DLD1 (cell line): ENCODE results near the gene KRT4.
"Not testable (repeated sequence)": the region's sequence is repeated elsewhere in the genome, so short reads cannot be mapped to it uniquely, and the experiment has no call there.

ENCODE experiments used
- in situ Hi-C: cut with HindIII; loops from 2 replicates; pipeline ENCODE4 v1.10.0; 2017; ENCODE audit warnings: low sequenced_read_pairs

KRT4 gene

GRCh38 chr12:52779914-52780313 lies 34.0 kb downstream of the KRT4 start:
- in situ Hi-C loops = loop anchor here (5.0 kb wide), 1 partner anchor 73 kb away; no protein-coding TSS in a partner anchor

- in situ Hi-C loops = no loop called here
Measured at GRCh38 chr12:52778833-52779232, 35.1 kb downstream of the KRT4 start.

- in situ Hi-C loops = no loop called here
Measured at GRCh38 chr12:52777566-52777965, 36.4 kb downstream of the KRT4 start.

GRCh38 chr12:52776913-52777395 lies 37.0 kb downstream of the KRT4 start, which contains the start of gene KRT76:
KRT76 (minus strand) TSS chr12:52777345; CDS start chr12:52777291, 54 bp downstream.
- in situ Hi-C loops = no loop called here

- in situ Hi-C loops = no loop called here
Measured at GRCh38 chr12:52776435-52776834, 37.5 kb downstream of the KRT4 start.

GRCh38 chr12:52774629-52775250 lies 39.2 kb downstream of the KRT4 start:
- in situ Hi-C loops = no loop called here

GRCh38 chr12:52772772-52773171 lies 41.1 kb downstream of the KRT4 start:
- in situ Hi-C loops = no loop called here

- in situ Hi-C loops = no loop called here
Measured at GRCh38 chr12:52772188-52772587, 41.7 kb downstream of the KRT4 start.

- in situ Hi-C loops = no loop called here
Measured at GRCh38 chr12:52771505-52771904, 42.4 kb downstream of the KRT4 start.

- in situ Hi-C loops = no loop called here
Measured at GRCh38 chr12:52771088-52771487, 42.8 kb downstream of the KRT4 start.

GRCh38 chr12:52769946-52770345 lies 44.0 kb downstream of the KRT4 start:
- in situ Hi-C loops = no loop called here

- in situ Hi-C loops = no loop called here
Measured at GRCh38 chr12:52769354-52769753, 44.6 kb downstream of the KRT4 start.

GRCh38 chr12:52768479-52769200 lies 45.3 kb downstream of the KRT4 start:
- in situ Hi-C loops = no loop called here

GRCh38 chr12:52767427-52767826 lies 46.5 kb downstream of the KRT4 start:
- in situ Hi-C loops = no loop called here

GRCh38 chr12:52767020-52767379 lies 46.9 kb downstream of the KRT4 start:
- in situ Hi-C loops = no loop called here

- in situ Hi-C loops = no loop called here
Measured at GRCh38 chr12:52766351-52767019, 47.4 kb downstream of the KRT4 start.

- in situ Hi-C loops = no loop called here
Measured at GRCh38 chr12:52765702-52766101, 48.2 kb downstream of the KRT4 start.

GRCh38 chr12:52763991-52764390 lies 49.9 kb downstream of the KRT4 start:
- in situ Hi-C loops = no loop called here

- in situ Hi-C loops = no loop called here
Measured at GRCh38 chr12:52763036-52763659, 50.8 kb downstream of the KRT4 start.

- in situ Hi-C loops = no loop called here
Measured at GRCh38 chr12:52761802-52762201, 52.1 kb downstream of the KRT4 start.

GRCh38 chr12:52761218-52761617 lies 52.7 kb downstream of the KRT4 start:
- in situ Hi-C loops = not testable (repeated sequence)
